ENCODE data around the gene FBXL14. TPM values are rescaled to one million over a fixed set of nuclear protein-coding genes. Genes with fewer than 3 reads are reported as not detected.
A peak's percentile ranks its signal among the peaks of the same experiment; 100 is the strongest.

The FBXL14 gene
- total RNA-seq, 2 donors from 2014 or later = 10.0 to 20.4 TPM

- no peak overlapping the region for H3K27ac Mint-ChIP-seq
- no peaks in the 10 kb centered on the region for H3K4me1 ChIP-seq (ENCODE audit: control insufficient read depth, insufficient read depth, low read length)
- no peak overlapping the region for H3K27ac ChIP-seq (ENCODE audit: low read depth, low read length)
- no peaks in the 10 kb centered on the region for H3K36me3 ChIP-seq (ENCODE audit: control insufficient read depth, insufficient read depth, low read length)
- no peak overlapping the region for H3K9ac ChIP-seq (ENCODE audit: extremely low read depth, low read length, poor library complexity, severe bottlenecking)
- 84 to 87% methylated on average over 3 of the region's 3 CpGs for WGBS, 2 experiments (ENCODE audit: insufficient coverage in 1 of 2, insufficient read length in 1 of 2)
- H3K36me3 Mint-ChIP-seq (ENCODE audit: low read depth) = no peaks in the 10 kb centered on the region
- H3K4me1 Mint-ChIP-seq = peaks cover 7% of the 10 kb centered on the region
- no peaks in the 10 kb centered on the region for H3K9me3 ChIP-seq (ENCODE audit: control insufficient read depth, low read length)
- TF ChIP-seq CTCF (conservative IDR thresholded peaks at IDR 0.05) = no peak
- DNase-seq = no peak
- H3K27me3 ChIP-seq (ENCODE audit: control insufficient read depth, insufficient read depth, low read length, poor library complexity, severe bottlenecking) = peaks cover 20% of the 10 kb centered on the region
- peaks cover 47% of the 10 kb centered on the region for H3K27me3 Mint-ChIP-seq (ENCODE audit: insufficient read depth)
- no peak overlapping the region for H3K4me3 ChIP-seq (ENCODE audit: low read length)
- H3K4me3 Mint-ChIP-seq = no peak overlapping the region
- H3K9me3 Mint-ChIP-seq = no peaks in the 10 kb centered on the region
Observed at GRCh38 chr12:1598757-1599156, 4.4 kb upstream of the FBXL14 start.

GRCh38 chr12:1595690-1596347 is 1.4 kb upstream of the FBXL14 start:
- Mint-ChIP-seq H3K4me3 (peak overlapping the region; percentile 73), H3K27ac (no peak overlapping the region), H3K27me3 (ENCODE audit: insufficient read depth) (peaks cover 52% of the 10 kb centered on the region), H3K9me3 (no peaks in the 10 kb centered on the region), H3K4me1 (peaks cover 31% of the 10 kb centered on the region), H3K36me3 (ENCODE audit: low read depth) (peaks cover 4% of the 10 kb centered on the region)
- peaks cover 40% of the 10 kb centered on the region for H3K27me3 ChIP-seq (ENCODE audit: control insufficient read depth, insufficient read depth, low read length, poor library complexity, severe bottlenecking)
- WGBS, 2 experiments (ENCODE audit: insufficient coverage in 1 of 2, insufficient read length in 1 of 2) = 90 to 92% methylated on average over 6 to 9 of the region's 9 CpGs
- no peak overlapping the region for H3K4me3 ChIP-seq (ENCODE audit: low read length)
- H3K4me1 ChIP-seq (ENCODE audit: control insufficient read depth, insufficient read depth, low read length) = peaks cover 8% of the 10 kb centered on the region
- H3K9ac ChIP-seq (ENCODE audit: extremely low read depth, low read length, poor library complexity, severe bottlenecking) = no peak overlapping the region
- H3K9me3 ChIP-seq (ENCODE audit: control insufficient read depth, low read length) = no peaks in the 10 kb centered on the region
- no peak for TF ChIP-seq CTCF (conservative IDR thresholded peaks at IDR 0.05)
- no peak overlapping the region for H3K27ac ChIP-seq (ENCODE audit: low read depth, low read length)
- H3K36me3 ChIP-seq (ENCODE audit: control insufficient read depth, insufficient read depth, low read length) = no peaks in the 10 kb centered on the region
- no peak for DNase-seq

GRCh38 chr12:1595026-1595561 is 713 bp upstream of the FBXL14 start:
- H3K4me1 ChIP-seq (ENCODE audit: control insufficient read depth, insufficient read depth, low read length) = peaks cover 13% of the 10 kb centered on the region
- peaks cover 60% of the 10 kb centered on the region for H3K27me3 Mint-ChIP-seq (ENCODE audit: insufficient read depth)
- H3K27me3 ChIP-seq (ENCODE audit: control insufficient read depth, insufficient read depth, low read length, poor library complexity, severe bottlenecking) = peaks cover 40% of the 10 kb centered on the region
- peak overlapping the region; percentile 84 for H3K4me3 ChIP-seq (ENCODE audit: low read length)
- H3K9me3 ChIP-seq (ENCODE audit: control insufficient read depth, low read length) = no peaks in the 10 kb centered on the region
- peak overlapping the region; percentile 68 for H3K27ac Mint-ChIP-seq
- H3K9ac ChIP-seq (ENCODE audit: extremely low read depth, low read length, poor library complexity, severe bottlenecking) = peak overlapping the region; percentile 44
- H3K36me3 Mint-ChIP-seq (ENCODE audit: low read depth) = peaks cover 4% of the 10 kb centered on the region
- TF ChIP-seq CTCF (conservative IDR thresholded peaks at IDR 0.05) = no peak
- no peak for DNase-seq
- H3K9me3 Mint-ChIP-seq = no peaks in the 10 kb centered on the region
- H3K27ac ChIP-seq (ENCODE audit: low read depth, low read length) = peak overlapping the region; percentile 84
- H3K4me3 Mint-ChIP-seq = peak overlapping the region; percentile 73
- peaks cover 38% of the 10 kb centered on the region for H3K4me1 Mint-ChIP-seq
- WGBS, 2 experiments (ENCODE audit: insufficient coverage in 1 of 2, insufficient read length in 1 of 2) = 16 to 30% methylated on average over 12 to 19 of the region's 19 CpGs
- no peaks in the 10 kb centered on the region for H3K36me3 ChIP-seq (ENCODE audit: control insufficient read depth, insufficient read depth, low read length)
